ENCODE results near the gene GYPA.
"Not testable (repeated sequence)": the region's sequence is repeated elsewhere in the genome, so short reads cannot be mapped to it uniquely, and the experiment has no call there.

GYPA gene

DNA sequence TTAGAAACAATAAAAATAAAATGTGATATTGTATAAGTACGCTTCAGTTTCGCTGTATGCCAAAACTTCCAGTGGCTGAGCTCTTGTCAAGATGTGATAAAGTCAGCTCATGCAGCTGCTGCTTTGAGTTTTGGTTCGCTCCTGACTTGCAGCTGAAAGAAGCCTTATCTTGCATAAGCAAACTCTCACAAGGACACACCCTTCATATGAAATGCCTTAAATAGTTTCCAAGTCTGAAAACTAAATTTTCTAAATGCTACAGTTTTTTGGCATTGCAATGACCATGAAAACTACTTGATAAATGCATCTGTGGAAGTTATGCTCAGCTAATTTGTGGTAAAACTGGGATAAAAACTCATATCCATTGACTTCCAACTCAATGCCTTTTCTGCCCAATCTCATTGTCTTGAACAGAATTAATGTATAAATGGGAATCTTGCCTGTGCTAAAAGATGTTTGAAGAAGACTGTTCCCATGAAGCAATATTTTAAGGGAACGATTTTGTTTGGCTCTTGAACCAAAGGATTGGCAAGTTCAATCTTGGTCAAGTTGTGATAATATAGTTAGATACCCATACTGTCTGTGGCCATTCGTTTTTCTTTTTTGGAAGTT, 11.7 kb downstream of the GYPA start:
- DNase-seq, result not testable (repeated sequence)

DNA sequence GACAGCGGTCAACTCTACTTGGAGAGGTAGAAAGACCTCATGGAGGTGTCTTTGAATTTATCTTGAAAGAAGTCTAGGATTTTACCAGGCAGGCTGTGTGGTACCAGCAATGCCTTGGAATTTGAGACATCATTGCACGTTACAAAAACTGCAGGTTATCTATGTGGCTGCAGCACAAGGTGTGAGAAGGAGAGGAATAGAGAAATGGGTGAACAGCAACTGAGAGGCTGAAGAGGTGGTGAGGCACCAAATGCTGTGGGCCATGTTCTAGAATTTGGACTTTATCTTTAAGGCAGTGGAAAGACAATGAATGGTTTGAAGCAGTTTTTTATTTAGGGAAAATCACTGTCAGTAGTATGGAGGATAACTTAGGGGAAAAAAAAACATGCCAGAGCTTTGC, 15.4 kb downstream of the GYPA start:
- DNase-seq, result not testable (repeated sequence)

- not testable (repeated sequence) for DNase-seq
Observed at GRCh38 chr4:144123982-144124635, 16.4 kb downstream of the GYPA start.

DNA sequence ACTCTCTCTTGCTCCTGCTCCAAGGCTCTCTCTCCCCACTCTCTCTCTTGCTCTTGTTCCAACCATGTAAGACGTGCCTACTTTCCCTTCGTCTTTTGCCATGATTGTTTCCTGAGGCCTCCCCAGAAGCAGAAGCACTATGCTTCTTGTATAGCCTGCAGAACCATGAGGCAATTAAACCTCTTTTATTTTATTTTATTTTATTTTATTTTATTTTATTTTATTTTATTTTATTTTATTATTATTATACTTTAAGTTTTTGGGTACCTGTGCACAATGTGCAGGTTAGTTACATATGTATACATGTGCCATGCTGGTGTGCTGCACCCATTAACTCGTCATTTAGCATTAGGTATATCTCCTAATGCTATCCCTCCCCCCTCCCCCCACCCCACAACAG, 17.2 kb downstream of the GYPA start:
- DNase-seq, result not testable (repeated sequence)

DNA sequence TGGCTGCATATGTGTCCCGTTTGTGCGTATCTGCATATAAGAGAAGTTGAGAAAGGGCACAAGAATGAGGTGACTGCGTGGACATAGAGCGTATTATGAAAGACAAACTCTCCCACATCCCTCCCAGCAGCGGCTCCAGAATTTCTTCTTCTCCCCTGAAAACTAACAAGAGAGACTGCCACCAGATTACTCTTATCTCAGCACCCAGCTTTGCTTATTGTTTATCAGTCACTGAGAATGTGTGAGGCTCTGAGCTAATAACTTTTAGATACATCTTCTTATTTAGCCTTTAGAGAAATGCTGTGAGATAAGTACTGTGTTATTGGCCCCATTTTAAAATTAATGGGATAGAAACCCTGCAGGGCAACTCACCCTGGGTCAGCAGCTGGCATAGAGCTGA, 20.8 kb downstream of the GYPA start:
- DNase-seq, result not testable (repeated sequence)

DNA sequence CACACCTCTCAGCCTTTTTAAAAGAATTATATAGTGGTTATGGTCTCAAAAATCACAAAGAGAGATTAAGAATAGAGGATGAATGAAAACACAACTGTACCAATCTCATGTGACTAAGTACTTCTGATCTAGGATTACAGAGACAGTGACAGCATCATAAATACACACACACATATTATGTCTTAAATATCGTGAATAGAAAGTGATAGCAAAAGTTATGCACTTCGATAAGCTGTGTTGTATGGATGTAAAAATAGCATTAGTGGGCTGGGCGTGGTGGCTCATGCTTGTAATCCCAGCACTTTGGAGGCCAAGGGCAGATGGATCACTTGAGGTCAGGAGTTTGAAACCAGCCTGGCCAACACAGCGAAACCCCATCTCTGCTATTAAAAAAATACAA, 25.0 kb downstream of the GYPA start:
- no peak for DNase-seq

DNA sequence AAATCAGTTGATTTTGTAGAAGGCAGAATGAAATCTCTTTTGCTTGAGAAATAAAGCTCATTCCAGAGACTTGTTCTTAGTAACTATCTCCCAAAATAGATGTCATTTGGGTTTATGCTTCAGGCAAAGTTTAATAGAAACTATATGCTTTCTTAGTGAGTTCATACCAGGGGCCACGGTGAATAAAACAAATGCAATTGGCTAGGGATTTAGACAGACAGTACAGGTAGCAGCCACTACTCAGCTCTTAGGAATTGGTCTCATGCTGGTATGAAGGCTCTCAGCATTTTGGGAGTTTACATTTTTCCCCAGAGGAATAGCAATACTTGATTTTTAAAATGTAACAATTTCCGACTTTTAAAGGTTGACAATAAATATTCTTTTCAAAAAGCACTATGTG, 27.0 kb downstream of the GYPA start:
- no peak for DNase-seq

DNA sequence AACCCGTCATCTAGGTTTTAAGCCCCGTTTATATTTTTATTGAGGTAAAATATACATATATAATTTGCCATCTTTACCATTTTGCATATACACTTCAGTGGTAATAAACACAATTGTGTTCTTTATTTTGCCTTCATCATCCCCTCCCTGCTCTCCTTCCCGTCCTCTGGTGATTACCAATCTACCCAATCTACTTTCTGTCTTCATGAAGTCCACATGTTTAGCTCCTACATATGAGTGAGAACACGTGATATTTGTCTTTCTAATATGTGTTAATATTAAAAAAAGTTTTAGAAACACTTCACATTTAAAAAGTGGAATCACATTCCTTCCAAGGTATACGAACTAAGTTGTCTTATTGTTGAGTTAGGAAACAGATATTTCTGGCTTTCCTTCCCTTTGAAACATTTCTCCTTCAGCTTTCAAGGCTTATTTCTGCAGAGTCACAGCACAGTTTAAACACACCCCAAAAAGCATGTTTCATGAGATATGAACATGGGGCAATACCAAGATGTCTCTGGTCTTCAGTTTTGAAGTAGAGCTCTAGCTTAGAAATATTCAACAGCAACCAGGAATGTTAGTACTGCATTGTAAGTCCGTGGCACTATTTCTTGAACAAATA, 35.9 kb downstream of the GYPA start:
- DNase-seq, result no peak

DNA sequence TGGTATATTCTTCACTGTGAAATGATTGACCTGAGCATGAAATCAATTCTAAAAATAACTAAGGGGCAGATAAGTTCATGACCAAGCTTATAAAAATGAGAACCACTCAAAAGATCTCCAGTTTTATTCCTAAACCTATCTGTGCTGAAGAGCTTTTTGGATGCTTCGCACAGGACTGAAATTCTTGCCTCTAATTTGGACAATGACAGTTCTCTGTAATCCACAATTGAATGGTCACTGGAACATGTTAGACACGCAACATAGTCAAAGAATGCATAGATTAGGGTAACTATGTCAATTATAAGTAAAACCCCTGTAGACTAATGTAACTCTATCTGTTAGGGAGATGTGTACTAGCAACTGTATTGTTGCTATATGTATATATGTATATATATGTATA, 42.7 kb downstream of the GYPA start:
- not testable (repeated sequence) for DNase-seq

GRCh38 chr4:144093995-144094394, 46.5 kb downstream of the GYPA start:
- not testable (repeated sequence) for DNase-seq

- DNase-seq, result not testable (repeated sequence)
Observed at GRCh38 chr4:144091181-144091580, 49.3 kb downstream of the GYPA start.

- no peak for DNase-seq
Observed at GRCh38 chr4:144090744-144091143, 49.8 kb downstream of the GYPA start.

- DNase-seq, result not testable (repeated sequence)
Observed at GRCh38 chr4:144082053-144082452, 58.5 kb downstream of the GYPA start.

DNA sequence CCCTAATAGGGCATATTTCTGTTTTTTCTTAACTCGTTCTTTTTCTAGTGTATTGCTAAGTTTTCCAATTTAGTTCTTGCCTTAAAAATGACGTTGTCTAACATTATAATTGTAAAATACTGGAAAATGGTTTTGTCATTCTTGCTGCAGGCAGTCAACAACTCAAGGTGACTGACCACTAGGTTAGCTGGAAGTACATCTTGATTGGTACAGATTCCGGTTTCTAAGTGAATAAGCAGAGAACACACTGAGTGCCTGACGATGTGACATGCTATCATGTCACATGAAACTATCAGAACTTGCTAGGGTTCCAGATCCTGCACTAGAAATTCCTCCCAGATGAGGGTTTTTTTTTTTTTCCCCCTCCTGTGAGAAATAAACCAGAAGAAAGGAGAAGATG, 60.4 kb downstream of the GYPA start:
- not testable (repeated sequence) for DNase-seq

- not testable (repeated sequence) for DNase-seq
Observed at GRCh38 chr4:144078746-144079145, 61.8 kb downstream of the GYPA start.

DNA sequence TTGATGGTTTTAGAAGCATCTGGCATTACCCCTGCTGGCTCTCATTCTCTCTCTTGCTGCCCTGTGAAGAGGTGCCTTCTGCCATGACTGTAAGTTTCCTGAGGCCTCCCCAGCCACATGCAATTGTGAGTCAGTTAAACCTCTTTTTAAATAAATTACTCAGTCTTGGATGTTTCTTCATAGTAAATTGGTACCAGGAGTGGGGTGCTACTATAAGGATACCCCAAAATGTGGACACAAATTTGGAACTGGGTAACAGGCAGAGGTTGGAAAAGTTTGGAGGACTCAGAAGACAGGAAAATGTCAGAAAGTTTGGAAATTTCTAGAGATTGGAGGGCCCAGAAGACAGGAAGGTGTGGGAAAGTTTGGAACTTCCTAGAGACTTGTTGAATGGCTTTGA, 79.0 kb downstream of the GYPA start:
- DNase-seq, result not testable (repeated sequence)

GRCh38 chr4:144060234-144060859, 80.2 kb downstream of the GYPA start:
- not testable (repeated sequence) for DNase-seq

Data from NCI-H1694 (cell line).